Uterus (tissue), 4 donors: ENCODE data around the gene DCAF7. TPM values are rescaled to one million over a fixed set of nuclear protein-coding genes. Genes with fewer than 3 reads are reported as not detected.
A peak's percentile ranks its signal among the peaks of the same experiment; 100 is the strongest.

Experiments used
- DNase-seq, 2 donors: peaks; one replicate each; pipeline ENCODE4 v3.0.0-alpha.2; 2019 to 2020
- H3K27ac ChIP-seq, 2 donors: fragments of 200-600 bp; sonication (generic); 1 replicate in 1 of 2; 2 replicates in 1 of 2; pipeline ENCODE4 v1.5.1; 2016 to 2018
- H3K27me3 ChIP-seq, 2 donors: fragments of 200-600 bp; sonication (generic); one replicate each; pipeline ENCODE4 v1.5.1; 2018 to 2019; ENCODE audit warnings: control low read depth in 1 of 2
- H3K36me3 ChIP-seq, 2 donors: fragments of 200-600 bp; sonication (generic); one replicate each; pipeline ENCODE4 v1.5.1; 2019; ENCODE audit warnings: control low read depth in 1 of 2
- H3K4me1 ChIP-seq, 2 donors: fragments of 200-600 bp; sonication (generic); one replicate each; pipeline ENCODE4 v1.5.1; 2018 to 2019; ENCODE audit warnings: control low read depth in 1 of 2
- H3K4me3 ChIP-seq, 2 donors: fragments of 200-600 bp; sonication (generic); 1 replicate in 1 of 2; 2 replicates in 1 of 2; pipeline ENCODE4 v1.5.1; 2018 to 2019; ENCODE audit warnings: mild to moderate bottlenecking in 1 of 2
- H3K9me3 ChIP-seq, 2 donors: fragments of 200-600 bp; sonication (generic); one replicate each; pipeline ENCODE4 v1.5.1; 2019; ENCODE audit warnings: control low read depth in 1 of 2
- POLR2A ChIP-seq, 2 donors: fragments of 450-650 bp; IDR thresholded peaks; one replicate each; pipeline ENCODE4 v1.6.1; 2016; ENCODE audit warnings: antibody characterized with exemption in 2 of 2, mild to moderate bottlenecking in 1 of 2, moderate library complexity in 1 of 2
- intact Hi-C: fragments of 100-400 bp; cut with DNase I; formaldehyde crosslinking; loops from one replicate; pipeline ENCODE4 v1.15.1; 2023; ENCODE audit warnings: low total_unique reads
- total RNA-seq, 4 donors: library from RNA; depleted of rRNA in 3 of 4; stranded (reverse); fragments of >200 nt in 3 of 4; gene quantifications; one replicate each; pipeline versions ENCODE4 v1.1.0 to v1.2.4, GENCODE V29; 2014 to 2023
- TF ChIP-seq, protein P1 (sequence below), 4 experiments: fragments of 200-600 bp in 2 of 4; fragments of 450-650 bp in 2 of 4; sonication (generic) in 2 of 4; IDR thresholded peaks; one replicate each; pipeline ENCODE4 v1.5.1; 2016 to 2019; ENCODE audit warnings: antibody characterized with exemption in 4 of 4, mild to moderate bottlenecking in 2 of 4, moderate library complexity in 1 of 4
- donor health status: DM: yes; HTN: yes; CAD: no.

Gene DCAF7
- total RNA-seq, 4 donors from 2014 or later: 5.6 to 51.1 (median 25.1) TPM

DNA sequence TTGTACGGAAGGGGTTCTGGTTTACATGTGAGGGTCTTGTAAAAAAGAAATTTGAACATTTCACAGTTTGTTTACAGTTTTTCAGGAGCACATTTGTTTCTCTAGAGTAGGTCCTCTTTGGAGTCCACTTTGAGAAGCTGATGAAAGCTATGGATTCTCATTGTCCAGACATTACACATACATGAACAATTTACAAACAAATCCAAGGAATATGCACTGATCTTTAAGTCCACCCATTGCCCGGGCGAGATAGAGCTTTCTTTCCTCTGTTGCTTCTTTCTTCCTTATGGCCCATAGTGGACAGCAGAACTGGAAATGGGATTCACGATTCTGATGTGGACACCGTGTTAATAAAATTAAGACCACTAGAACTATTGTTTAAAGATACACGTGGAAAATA lies 1.9 kb downstream of the DCAF7 start:
- no peak overlapping the region for H3K27ac ChIP-seq
- intact Hi-C loops: no loop called here

GRCh38 chr17:63555500-63556156 lies 5.4 kb downstream of the DCAF7 start:
- no peak for DNase-seq

More for the DNA sequence above, 1.9 kb downstream of the DCAF7 start:
- TF ChIP-seq, protein P1, sequence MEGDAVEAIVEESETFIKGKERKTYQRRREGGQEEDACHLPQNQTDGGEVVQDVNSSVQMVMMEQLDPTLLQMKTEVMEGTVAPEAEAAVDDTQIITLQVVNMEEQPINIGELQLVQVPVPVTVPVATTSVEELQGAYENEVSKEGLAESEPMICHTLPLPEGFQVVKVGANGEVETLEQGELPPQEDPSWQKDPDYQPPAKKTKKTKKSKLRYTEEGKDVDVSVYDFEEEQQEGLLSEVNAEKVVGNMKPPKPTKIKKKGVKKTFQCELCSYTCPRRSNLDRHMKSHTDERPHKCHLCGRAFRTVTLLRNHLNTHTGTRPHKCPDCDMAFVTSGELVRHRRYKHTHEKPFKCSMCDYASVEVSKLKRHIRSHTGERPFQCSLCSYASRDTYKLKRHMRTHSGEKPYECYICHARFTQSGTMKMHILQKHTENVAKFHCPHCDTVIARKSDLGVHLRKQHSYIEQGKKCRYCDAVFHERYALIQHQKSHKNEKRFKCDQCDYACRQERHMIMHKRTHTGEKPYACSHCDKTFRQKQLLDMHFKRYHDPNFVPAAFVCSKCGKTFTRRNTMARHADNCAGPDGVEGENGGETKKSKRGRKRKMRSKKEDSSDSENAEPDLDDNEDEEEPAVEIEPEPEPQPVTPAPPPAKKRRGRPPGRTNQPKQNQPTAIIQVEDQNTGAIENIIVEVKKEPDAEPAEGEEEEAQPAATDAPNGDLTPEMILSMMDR (IDR thresholded peaks at IDR 0.05): no peak
- no peak for TF ChIP-seq POLR2A (IDR thresholded peaks at IDR 0.05)
- Histone ChIP-seq H3K36me3 (no peaks in the 10 kb centered on the region), H3K9me3 (no peaks in the 10 kb centered on the region), H3K4me1 (peaks cover 0 to 12% of the 10 kb centered on the region in 2 donors), H3K4me3 (peak overlapping the region; percentile 61 to 90), H3K27me3 (no peaks in the 10 kb centered on the region)
- DNase-seq: no peak

GRCh38 chr17:63557416-63557815 lies 7.1 kb downstream of the DCAF7 start:
- Histone ChIP-seq H3K27me3 (no peaks in the 10 kb centered on the region), H3K4me1 (peaks cover 0 to 6% of the 10 kb centered on the region in 2 donors), H3K27ac (no peak overlapping the region), H3K4me3 (no peak overlapping the region), H3K9me3 (no peaks in the 10 kb centered on the region), H3K36me3 (no peaks in the 10 kb centered on the region)
- intact Hi-C loops: no loop called here
- TF ChIP-seq, protein P1 (IDR thresholded peaks at IDR 0.05): no peak
- no peak for DNase-seq

More at GRCh38 chr17:63555500-63556156, 5.4 kb downstream of the DCAF7 start:
- Histone ChIP-seq H3K4me1 (peaks cover 0 to 12% of the 10 kb centered on the region in 2 donors), H3K9me3 (no peaks in the 10 kb centered on the region), H3K27me3 (no peaks in the 10 kb centered on the region), H3K4me3 (no peak overlapping the region), H3K36me3 (no peaks in the 10 kb centered on the region), H3K27ac (no peak overlapping the region)
- intact Hi-C loops: no loop called here
- TF ChIP-seq, protein P1 (IDR thresholded peaks at IDR 0.05): no peak
- TF ChIP-seq POLR2A (IDR thresholded peaks at IDR 0.05): no peak

GRCh38 chr17:63558441-63558840 lies 8.2 kb downstream of the DCAF7 start:
- no peak for TF ChIP-seq POLR2A (IDR thresholded peaks at IDR 0.05)
- TF ChIP-seq, protein P1 (IDR thresholded peaks at IDR 0.05): no peak
- no peaks in the 10 kb centered on the region for H3K27me3 ChIP-seq
- no peaks in the 10 kb centered on the region for H3K36me3 ChIP-seq
- DNase-seq: no peak
- H3K27ac ChIP-seq: no peak overlapping the region
- intact Hi-C loops: no loop called here
- no peak overlapping the region for H3K4me3 ChIP-seq
- no peaks in the 10 kb centered on the region for H3K4me1 ChIP-seq
- H3K9me3 ChIP-seq: no peaks in the 10 kb centered on the region

GRCh38 chr17:63561819-63562218 lies 11.5 kb downstream of the DCAF7 start:
- TF ChIP-seq, protein P1 (IDR thresholded peaks at IDR 0.05): no peak
- TF ChIP-seq POLR2A (IDR thresholded peaks at IDR 0.05): no peak
- intact Hi-C loops: no loop called here
- no peak for DNase-seq
- H3K9me3 ChIP-seq: no peaks in the 10 kb centered on the region
- no peak overlapping the region for H3K27ac ChIP-seq
- no peaks in the 10 kb centered on the region for H3K4me1 ChIP-seq
- no peaks in the 10 kb centered on the region for H3K36me3 ChIP-seq
- H3K27me3 ChIP-seq: no peaks in the 10 kb centered on the region
- H3K4me3 ChIP-seq: no peak overlapping the region
